GM19043 (cell line): ENCODE data around the gene CRISPLD2.
"Not testable (repeated sequence)": the region's sequence is repeated elsewhere in the genome, so short reads cannot be mapped to it uniquely, and the experiment has no call there.

ENCODE experiments used
- ATAC-seq: cut with Tn5 transposase; IDR thresholded peaks from one replicate; pipeline ENCODE4 v1.9.1; 2021; ENCODE audit warnings: low read depth; ENCODE audit not compliant: unreplicated experiment

Gene CRISPLD2

GRCh38 chr16:84855435-84856202 is 35.8 kb downstream of the CRISPLD2 start:
- ATAC-seq = not testable (repeated sequence)

GRCh38 chr16:84856203-84856581 is 36.4 kb downstream of the CRISPLD2 start:
- not testable (repeated sequence) for ATAC-seq

GRCh38 chr16:84856811-84857210 is 37.0 kb downstream of the CRISPLD2 start:
- ATAC-seq = not testable (repeated sequence)

- ATAC-seq = no peak
Measured at GRCh38 chr16:84859681-84860080, 39.9 kb downstream of the CRISPLD2 start.

GRCh38 chr16:84860383-84860782 is 40.6 kb downstream of the CRISPLD2 start:
- no peak for ATAC-seq

GRCh38 chr16:84861671-84862070 is 41.9 kb downstream of the CRISPLD2 start:
- ATAC-seq = no peak

GRCh38 chr16:84862804-84863480 is 43.2 kb downstream of the CRISPLD2 start:
- ATAC-seq = no peak

- ATAC-seq = no peak
Measured at GRCh38 chr16:84863481-84863814, 43.7 kb downstream of the CRISPLD2 start.

GRCh38 chr16:84864326-84864955 is 44.7 kb downstream of the CRISPLD2 start:
- no peak for ATAC-seq

GRCh38 chr16:84867696-84868095 is 47.9 kb downstream of the CRISPLD2 start:
- ATAC-seq = no peak

GRCh38 chr16:84868328-84868727 is 48.5 kb downstream of the CRISPLD2 start:
- ATAC-seq = no peak

- no peak for ATAC-seq
Measured at GRCh38 chr16:84868829-84869472, 49.2 kb downstream of the CRISPLD2 start.

- ATAC-seq = no peak
Measured at GRCh38 chr16:84869473-84869845, 49.7 kb downstream of the CRISPLD2 start.

GRCh38 chr16:84872971-84873370 is 53.2 kb downstream of the CRISPLD2 start:
- not testable (repeated sequence) for ATAC-seq

GRCh38 chr16:84874004-84874435 is 54.2 kb downstream of the CRISPLD2 start:
- no peak for ATAC-seq

GRCh38 chr16:84874553-84874952 is 54.8 kb downstream of the CRISPLD2 start:
- no peak for ATAC-seq

- ATAC-seq = no peak
Measured at GRCh38 chr16:84874983-84875382, 55.2 kb downstream of the CRISPLD2 start.

- no peak for ATAC-seq
Measured at GRCh38 chr16:84875846-84876245, 56.1 kb downstream of the CRISPLD2 start.

GRCh38 chr16:84876873-84877606 is 57.3 kb downstream of the CRISPLD2 start:
- ATAC-seq = no peak

GRCh38 chr16:84878770-84879169 is 59.0 kb downstream of the CRISPLD2 start:
- ATAC-seq = no peak
